ENCODE measurements around the gene IFIT5.

DNA sequence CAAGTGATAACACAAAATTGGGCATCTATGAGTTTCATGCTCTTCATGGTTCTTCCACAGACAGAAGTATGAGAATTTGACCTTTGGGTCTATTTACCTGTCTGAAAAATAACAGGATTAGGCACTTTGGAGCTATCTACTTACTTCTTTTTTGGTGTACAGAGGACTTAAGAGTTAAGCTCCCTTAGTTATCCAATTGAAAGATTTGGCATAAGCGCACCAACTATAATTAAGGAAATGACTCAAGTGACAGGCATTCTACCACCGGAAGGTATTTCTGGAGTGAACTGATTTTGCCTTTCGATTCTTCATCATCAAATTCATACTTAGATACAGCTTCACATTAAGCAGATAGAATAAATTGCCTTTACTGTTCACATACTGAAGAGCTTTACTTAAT, 43.9 kb downstream of the IFIT5 start:
- TF ChIP-seq CTCF (IDR thresholded peaks at IDR 0.05) (no peak), POLR2A (IDR thresholded peaks at IDR 0.05) (no peak), POLR2AphosphoS5 (IDR thresholded peaks at IDR 0.05) (no peak)
